NCI-H187 (cell line): Measurements from ENCODE around the gene TMEM120B.

ENCODE experiments used
- DNase-seq, 2 experiments: peaks; one replicate each; lab custom pipeline; 2025; lab: John Stamatoyannopoulos, UW

The TMEM120B gene

DNA sequence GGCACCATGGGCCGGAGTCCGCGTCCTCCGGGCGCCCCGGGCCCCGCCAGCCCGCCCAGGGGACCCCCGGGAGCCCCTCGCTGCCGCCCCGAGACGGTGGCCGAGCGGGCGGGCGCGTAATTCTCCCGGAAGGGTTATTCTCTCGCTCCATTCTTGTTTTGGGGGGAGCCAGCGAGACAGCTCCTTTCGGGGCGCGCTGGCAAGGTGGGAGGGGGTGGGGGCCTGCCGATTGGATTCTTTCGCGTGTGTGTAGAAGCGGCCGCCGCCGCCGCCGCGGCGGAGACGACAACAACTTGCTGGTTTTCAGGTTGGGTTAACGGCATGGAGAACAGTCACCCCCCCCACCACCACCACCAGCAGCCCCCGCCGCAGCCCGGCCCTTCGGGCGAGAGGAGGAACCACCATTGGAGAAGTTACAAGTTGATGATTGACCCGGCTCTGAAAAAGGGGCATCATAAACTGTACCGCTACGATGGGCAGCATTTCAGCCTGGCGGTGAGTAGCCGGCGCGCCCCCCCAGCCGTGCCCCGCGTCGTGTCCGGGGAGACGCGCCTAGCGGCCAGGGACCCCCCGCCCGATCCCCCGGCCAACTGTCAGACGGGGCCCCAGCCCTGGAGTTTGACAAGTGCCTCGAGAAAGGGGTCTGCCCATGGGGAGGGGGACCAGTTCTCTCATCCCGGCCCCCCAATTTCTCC, 92.0 kb downstream of the TMEM120B start:
- DNase-seq = peak in 1 of 2 experiments; percentile 20

DNA sequence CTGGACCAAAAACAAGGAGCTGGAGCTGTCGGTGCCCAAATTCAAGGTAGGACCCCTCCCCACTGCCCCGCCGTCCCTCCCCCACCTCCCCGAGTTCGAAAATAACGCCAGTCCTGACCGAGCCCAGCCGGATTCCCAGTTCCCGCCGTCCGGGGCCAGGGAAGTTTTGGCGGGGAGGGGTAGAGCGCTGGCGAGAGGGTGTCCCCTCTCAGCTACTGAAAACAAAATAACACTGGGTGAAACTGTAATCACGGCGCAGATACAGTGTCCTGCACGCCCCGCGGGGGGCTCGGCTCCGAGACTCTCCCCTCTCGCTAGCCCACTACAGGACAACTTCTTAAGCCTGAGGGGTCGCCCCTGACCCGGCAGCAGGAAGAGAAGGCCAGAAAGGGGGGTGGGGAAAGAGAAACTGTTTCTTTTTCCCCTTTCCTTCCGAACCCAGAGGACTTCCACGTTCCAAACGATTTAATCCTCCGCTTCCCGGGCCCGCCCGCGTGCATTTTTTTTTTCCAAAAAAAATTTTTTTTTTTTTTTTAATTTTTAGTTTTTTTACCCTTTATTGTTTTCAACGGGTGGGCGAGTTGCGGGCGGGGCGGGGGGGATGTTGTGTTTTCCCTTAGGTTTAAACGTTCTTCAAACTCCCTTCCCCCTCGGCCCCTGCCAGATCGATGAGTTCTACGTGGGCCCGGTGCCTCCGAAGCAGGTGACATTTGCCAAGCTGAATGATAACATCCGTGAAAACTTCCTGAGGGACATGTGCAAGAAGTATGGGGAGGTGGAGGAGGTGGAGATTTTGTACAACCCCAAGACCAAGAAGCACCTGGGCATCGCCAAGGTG, 92.8 kb downstream of the TMEM120B start:
- DNase-seq = peak in 1 of 2 experiments; percentile 23

DNA sequence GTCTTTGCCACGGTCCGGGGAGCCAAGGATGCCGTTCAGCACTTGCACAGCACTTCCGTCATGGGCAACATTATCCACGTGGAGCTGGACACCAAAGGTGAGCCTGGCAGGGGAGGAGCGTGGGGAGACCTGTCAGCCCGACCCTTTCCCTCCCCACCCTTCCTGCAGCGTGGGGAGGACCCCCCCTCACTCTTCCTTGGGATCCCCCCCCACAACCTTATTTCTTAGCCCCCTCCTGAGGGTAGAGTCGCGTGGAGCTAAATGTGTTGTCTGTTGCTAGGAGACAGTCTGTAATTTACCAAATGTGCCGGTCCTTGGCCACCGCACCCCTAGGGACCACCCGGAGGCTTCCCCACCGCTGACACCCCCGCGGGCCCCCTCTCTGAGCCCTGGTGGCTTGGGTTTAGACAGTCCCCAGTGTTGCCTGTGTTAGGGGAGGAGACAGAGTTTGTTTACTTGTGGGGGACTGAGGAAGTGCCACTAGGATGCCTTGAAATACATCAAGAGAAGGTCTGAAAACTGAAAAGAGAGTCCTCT, 93.5 kb downstream of the TMEM120B start:
- no peak for DNase-seq

DNA sequence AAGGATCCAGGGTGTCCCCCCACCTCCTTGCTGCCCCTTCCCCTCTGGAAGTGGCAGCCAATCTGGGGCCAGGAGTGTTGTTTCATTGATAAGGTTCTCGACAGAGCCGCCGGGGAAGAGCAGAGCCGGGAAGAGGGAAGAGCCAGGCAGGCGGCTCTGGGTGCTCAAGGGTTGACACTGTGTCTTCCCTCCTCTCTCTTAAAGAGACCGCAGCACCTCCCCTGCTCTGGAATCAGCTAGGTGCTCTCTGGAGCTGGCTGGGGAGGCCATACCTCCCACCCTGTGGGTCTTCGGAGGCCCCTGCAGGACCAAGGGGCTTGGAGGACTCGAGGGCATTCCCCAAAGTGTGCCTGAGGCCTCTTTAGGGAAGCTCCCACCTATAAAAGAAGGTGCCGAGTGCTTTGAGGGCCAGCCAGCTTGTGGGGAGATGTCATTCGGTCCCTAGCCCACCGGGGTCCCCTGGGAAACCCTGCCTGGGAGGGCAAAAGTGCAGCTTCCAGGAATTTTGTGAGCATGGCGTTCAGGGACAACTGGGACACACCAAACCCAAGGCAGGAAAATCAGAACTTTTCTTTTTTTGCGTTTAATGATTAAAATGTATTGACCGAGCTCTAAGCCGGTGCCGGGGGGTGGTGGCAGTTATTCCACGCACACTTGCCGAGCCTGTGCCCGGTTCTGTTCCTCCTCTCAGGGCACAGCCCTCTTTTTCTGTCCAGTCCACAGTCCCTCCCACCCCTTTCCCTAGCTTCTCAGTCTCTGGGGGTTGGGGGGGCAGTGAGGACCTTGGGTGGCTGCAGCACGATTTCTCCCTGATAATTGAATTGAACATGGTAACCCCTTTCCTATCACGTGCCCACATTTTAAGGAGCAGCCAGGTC, 94.2 kb downstream of the TMEM120B start:
- no peak for DNase-seq

DNA sequence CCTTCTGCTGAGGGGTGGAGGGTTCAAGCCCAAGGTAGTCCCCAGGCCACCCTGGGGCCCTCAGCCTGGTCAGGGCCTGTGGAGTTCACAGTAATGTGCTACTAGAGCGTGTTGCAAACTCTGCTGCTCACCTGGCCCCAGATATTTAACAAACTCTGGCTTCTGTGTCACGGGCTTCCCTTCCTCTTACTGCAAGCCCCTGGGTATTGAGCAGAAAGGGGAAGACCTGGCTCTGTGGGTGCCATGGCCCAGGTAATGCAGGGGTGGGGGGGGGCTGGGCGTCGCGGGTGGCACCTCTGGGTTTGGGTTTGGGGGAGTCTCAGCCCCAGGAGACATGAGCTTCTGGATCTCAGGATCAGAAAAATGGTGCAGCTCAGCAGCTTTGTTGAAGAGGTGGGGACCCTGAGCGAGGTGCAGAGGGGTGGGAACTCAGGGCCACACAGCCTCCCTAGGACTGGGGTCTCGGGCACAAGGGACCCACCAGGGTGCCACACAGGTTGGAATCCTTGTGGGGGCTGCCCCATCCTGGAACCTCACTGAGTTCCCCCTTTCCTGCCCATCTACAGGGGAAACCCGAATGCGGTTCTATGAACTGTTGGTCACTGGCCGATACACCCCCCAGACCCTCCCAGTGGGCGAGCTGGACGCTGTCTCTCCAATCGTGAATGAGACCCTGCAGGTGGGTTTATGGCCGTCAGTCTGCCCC, 95.2 kb downstream of the TMEM120B start:
- no peak for DNase-seq

DNA sequence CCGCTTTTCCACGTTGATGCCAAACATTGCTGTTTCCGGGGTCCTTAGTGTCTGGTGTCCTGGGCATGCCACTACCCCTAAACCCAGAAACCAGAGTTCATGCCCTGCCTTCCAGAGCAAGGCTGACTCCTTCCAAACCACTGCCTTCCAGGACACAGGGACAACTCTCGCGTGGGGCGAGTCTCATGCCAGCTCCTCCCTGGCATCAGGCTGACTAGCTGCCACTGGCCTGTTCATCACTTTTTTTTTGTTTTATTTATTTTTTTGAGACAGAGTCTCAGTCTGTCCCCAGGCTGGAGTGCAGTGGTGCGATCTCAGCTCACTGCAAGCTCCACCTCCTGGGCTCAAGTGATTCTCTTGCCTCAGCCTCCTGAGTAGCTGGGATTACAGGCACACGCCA, 96.1 kb downstream of the TMEM120B start:
- DNase-seq = no peak

DNA sequence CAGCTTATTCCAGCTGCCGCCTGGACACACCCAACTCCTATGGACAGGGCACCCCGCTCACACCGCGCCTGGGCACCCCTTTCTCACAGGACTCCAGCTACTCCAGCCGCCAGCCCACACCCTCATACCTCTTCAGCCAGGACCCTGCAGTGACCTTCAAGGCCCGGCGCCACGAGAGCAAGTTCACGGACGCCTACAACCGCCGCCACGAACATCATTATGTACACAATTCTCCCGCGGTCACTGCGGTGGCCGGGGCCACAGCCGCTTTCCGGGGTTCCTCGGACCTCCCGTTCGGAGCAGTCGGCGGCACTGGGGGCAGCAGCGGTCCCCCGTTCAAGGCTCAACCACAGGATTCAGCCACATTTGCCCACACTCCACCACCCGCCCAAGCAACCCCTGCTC, 97.2 kb downstream of the TMEM120B start:
- DNase-seq = no peak

DNA sequence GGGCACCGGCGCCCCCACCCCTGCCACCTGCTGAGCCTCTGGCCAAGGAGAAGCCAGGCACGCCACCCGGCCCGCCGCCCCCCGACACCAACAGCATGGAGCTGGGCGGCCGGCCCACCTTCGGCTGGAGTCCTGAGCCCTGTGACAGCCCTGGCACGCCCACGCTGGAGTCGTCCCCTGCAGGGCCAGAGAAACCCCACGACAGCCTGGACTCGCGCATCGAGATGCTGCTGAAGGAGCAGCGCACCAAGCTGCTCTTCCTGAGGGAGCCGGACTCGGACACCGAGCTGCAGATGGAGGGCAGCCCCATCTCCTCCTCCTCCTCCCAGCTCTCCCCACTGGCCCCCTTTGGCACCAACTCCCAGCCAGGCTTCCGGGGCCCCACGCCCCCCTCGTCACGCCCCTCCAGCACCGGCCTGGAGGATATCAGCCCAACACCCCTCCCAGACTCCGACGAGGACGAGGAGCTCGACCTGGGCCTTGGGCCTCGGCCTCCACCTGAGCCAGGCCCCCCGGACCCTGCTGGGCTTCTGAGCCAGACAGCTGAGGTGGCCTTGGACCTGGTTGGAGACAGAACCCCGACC, 97.8 kb downstream of the TMEM120B start:
- no peak for DNase-seq

DNA sequence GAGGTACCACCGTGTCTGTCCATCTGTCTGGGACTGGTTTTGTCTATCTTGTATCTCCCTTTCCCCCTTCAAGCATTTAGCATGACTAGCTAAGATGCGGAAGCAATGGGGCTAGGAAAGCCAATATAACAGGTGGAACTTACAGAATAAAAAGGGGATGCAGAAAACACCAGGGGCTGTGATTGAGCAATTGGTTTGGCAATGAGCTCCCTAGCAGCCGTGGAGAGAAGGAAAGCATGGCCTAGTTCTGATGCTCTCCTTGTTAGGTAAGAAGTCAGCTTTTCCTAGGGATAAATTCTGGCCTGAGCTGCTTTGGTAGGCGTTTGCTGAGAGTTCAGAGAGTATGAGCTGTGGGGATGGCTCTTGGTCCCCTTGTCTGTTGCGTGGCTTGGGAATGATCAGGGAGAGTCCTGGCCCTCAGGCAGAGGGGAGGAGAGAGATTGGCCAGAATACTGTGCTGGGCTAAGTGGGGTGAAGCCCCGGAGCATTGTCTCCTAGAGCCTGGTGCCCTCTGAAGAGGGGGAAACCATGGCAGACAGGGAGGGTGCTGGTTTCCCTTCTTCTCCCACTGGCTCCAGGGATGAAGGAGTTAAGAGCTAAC, 98.4 kb downstream of the TMEM120B start:
- no peak for DNase-seq

DNA sequence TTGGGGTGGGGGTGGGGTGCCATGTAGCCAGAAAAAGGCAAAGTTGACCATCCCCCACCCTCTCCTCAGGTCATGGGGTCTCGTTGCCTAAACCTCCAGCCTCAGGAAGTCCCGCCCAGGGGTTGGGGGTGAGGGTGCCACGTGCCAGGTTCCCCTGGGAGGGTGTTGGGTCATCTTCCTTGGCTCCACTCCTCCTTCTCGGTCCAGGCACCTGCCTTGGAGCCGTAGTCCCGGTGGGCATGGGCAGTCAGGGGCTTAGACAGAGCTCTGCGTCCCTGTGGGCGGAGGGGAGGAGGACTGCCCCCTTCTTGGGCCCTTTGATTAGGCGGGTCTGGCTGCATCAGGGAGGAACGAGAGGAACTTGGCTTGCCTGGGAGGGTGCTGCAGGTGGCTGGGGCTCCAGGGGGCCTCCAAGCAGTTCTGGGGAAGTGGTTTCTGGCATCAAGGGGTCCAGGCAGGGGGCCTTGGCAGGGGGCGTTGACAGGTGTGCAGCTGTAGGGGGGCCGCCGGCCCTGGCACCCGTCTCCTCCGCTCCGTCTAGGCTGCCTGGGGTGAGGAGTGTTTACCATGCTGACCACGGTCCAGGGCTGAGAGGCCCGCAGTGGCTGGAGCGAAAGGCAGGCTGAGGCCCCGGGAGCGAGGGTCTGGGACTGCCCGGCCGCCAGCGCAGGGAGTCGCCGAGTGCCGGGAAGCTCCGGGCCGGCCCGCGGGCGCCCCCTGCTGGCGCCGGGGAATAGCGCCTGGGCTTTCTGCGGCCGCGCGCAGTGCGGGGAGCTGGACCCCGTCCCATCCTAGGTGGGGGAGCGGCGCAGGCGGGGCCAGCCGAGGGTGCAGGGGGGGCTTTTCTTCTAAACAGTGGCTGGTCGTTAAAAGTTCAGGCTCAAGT, 99.1 kb downstream of the TMEM120B start:
- peak; percentile 24 to 46 for DNase-seq

DNA sequence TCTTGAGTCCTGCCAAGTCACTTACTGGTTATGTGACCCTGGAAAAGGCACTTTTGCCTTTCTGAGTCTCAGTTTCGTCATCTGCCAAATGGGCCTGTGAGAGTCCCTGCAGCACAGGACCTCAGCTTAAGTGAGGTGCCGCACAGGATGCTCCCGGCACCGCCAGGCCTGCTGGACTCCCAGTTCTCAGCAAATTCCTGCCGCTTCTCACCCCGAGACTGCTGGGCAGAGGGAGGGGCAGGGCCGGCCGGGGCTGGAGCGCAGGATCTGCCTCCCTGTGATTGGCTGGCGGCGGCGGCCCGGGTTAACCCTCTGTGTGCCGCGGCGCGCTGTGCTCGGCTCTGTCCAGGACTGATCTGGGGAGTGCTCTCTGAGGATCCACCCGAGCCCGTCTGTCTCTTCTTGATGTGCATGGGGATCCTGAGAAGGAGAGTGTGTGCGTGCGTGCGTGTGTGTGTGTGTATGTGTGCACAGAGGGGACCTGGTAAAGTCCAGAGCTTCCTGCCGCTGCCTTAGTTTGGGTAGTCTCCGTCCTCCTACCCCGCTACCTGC, 99.8 kb downstream of the TMEM120B start:
- peak in 1 of 2 experiments; percentile 8 for DNase-seq

DNA sequence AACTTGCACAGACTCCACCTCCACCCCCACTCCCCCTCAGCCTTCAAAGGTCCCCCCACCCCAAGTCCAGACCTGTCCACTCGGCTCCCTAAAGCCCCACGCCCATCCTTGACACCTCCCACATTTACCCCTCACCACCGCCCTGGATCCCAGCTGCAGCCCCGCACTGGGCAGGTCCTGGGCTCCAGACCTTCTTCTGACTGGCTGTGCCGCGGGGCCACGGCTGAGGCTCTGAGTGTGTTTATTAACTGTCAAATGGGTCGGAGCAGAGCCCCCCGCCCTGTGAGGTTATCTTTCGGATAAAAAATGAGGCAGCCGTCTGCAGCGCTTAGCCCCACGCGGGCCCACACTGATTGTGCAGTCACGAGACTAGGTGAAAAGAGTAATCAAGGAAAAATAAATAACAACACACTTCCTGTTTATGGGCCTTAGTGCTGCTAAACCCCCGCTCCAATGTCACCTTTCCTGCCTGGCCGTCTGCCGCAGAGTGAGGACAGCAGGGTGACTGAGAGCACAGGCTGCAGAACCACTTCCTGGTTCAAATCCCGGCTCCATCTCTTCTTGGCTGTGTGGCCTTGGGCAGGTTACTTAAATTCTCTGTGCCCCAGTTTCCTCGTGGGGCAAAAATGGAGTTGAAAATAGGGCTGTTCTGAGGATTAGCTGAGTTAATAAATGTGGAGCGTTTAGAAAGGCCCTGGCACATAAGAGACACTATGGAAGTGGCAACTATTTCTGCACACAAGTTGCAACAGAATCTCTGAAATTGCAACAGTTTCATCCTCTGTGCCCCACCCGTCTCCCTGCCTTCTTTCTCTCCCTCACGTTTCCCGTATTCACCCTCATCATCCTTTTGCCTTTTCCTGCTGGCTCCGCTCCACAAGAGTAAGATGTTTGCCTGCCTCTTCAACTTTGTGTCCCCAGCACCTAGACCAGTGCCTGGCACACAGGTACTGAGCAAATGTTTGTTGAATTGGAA, 100.7 kb downstream of the TMEM120B start:
- DNase-seq = no peak

DNA sequence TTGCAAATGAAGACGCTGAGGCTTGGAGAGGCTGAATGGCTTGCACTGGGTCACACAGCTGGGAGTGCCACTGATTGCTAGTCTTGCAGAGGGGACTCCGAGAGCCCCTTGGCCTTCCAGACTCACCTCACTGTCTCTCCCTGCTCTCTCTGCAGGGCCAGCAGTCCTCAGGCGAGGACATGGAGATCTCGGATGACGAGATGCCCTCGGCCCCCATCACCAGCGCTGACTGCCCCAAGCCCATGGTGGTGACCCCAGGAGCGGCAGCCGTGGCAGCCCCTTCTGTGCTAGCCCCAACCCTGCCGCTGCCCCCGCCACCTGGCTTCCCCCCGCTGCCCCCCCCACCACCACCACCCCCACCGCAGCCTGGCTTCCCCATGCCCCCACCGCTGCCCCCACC, 101.4 kb downstream of the TMEM120B start:
- DNase-seq = no peak

DNA sequence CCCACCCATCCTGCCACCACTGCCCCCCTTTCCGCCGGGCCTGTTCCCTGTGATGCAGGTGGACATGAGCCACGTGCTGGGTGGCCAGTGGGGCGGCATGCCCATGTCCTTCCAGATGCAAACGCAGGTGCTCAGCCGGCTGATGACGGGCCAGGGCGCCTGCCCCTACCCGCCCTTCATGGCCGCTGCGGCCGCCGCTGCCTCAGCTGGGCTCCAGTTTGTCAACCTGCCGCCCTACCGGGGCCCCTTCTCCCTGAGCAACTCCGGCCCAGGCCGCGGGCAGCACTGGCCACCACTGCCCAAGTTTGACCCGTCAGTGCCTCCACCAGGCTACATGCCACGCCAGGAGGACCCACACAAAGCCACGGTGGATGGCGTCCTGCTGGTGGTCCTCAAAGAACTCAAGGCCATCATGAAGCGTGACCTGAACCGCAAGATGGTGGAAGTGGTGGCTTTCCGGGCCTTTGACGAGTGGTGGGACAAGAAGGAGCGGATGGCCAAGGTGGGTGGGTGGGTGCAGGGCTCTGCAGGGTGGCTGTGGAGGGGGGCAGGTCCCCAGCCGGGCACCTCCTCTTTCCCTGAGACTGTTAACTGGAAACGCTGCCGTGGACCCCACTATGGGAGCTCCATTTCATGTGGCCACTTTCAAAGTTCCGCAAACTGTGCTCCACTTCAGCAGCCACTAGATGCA, 102.0 kb downstream of the TMEM120B start:
- no peak for DNase-seq

DNA sequence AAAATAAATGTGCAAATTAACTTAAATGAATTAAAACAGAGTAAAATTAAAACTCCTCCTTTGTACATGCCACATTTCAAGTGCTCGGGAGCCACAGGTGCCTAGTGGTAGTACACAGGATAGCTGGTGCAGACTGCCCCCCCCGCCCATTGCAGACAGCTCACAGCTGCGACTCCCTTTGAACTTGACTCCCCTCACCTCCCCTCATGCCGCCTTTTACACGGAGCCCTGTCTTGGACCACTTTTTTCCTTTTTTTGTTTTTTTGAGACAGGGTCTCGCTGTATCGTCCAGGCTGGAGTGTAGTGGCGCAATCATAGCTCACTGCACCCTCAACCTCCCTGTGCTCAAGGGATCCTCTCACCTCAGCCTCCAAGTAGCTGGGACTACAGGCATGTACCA, 102.7 kb downstream of the TMEM120B start:
- no peak for DNase-seq

DNA sequence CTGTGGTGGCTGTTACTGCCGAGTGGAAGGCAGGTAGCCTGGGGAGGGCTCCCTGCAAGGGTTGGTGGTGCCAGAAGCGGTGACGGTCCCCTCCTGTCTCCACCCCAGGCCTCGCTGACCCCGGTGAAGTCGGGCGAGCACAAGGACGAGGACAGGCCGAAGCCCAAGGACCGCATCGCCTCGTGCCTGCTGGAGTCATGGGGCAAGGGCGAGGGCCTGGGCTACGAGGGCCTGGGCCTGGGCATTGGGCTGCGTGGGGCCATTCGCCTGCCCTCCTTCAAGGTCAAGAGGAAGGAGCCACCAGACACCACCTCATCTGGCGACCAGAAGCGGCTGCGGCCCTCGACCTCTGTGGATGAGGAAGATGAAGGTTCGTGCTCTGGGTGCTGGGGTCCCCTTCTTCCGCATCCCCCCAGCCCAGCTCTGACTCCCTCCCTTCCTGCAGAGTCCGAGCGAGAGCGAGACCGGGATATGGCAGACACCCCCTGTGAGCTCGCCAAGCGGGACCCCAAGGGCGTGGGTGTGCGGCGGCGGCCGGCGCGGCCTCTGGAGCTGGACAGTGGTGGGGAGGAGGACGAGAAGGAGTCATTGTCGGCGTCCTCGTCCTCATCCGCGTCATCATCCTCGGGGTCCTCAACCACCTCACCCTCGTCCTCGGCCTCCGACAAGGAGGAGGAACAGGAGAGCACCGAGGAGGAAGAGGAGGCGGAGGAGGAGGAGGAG, 104.5 kb downstream of the TMEM120B start:
- no peak for DNase-seq

DNA sequence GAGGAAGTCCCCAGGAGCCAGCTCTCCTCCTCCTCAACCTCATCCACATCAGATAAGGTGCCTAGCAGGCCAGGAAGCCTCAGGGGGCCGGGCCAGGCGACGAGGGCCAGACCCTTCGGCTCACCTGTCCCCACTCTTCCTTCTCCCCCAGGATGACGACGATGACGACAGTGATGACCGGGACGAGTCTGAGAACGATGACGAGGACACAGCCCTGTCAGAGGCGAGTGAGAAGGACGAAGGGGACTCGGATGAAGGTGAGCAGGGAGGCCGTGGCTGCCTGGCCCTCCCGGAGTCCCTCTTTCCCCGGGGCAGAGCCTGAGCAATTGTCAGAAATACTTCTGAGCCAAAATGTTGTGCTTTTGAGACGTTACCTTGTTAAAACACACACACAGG, 105.1 kb downstream of the TMEM120B start:
- DNase-seq = no peak
